SK-MEL-5 (cell line): ENCODE measurements around the gene HINT2. TPM values are rescaled to one million over a fixed set of nuclear protein-coding genes. Genes with fewer than 3 reads are reported as not detected.

ENCODE experiments used
- DNase-seq: peaks from one replicate; pipeline ENCODE4 v3.0.0-alpha.2; 2016; ENCODE audit warnings: low read depth, low spot score
- in situ Hi-C: cut with HindIII; loops from 2 replicates; pipeline ENCODE4 v1.10.0; 2016; ENCODE audit warnings: low sequenced_read_pairs, high pct_unique_total_duplicates, low pct_unique_long_range_greater_than_20kb
- polyA plus RNA-seq, 2 experiments: library from polyadenylated mRNA; depleted of rRNA; stranded (reverse); fragments of >200 nt; gene quantifications; 2 replicates each; pipeline ENCODE4 v1.2.3, GENCODE V29; 2015
- total RNA-seq: library from RNA; depleted of rRNA; stranded (reverse); fragments of >200 nt; shearing (Covaris generic); gene quantifications from 2 replicates; pipeline ENCODE4 v1.2.3, GENCODE V29; 2014; rRNA removed

HINT2 gene
- total RNA-seq, result 19.7 and 26.2 TPM in 2 replicates
- 16.9 and 33.3 TPM in 2 replicates for polyA plus RNA-seq (2015; cell fraction: cytosol; rRNA removed)
- 16.7 and 20.0 TPM in 2 replicates for polyA plus RNA-seq (2015; cell fraction: nucleus; rRNA removed)

- in situ Hi-C loops, result no loop called here
- peak; percentile 98 for DNase-seq
Observed at GRCh38 chr9:35814841-35815543, at the start of gene HINT2. Gene HINT2 (minus strand): TSS chr9:35815042. CDS start chr9:35814979, 63 bp downstream.

- in situ Hi-C loops, result no loop called here
Observed at GRCh38 chr9:35863583-35863982, 48.7 kb upstream of the HINT2 start.

GRCh38 chr9:35862328-35862727, 47.5 kb upstream of the HINT2 start:
- DNase-seq, result no peak
- in situ Hi-C loops, result no loop called here

More at GRCh38 chr9:35863583-35863982, 48.7 kb upstream of the HINT2 start:
- DNase-seq, result no peak

DNA sequence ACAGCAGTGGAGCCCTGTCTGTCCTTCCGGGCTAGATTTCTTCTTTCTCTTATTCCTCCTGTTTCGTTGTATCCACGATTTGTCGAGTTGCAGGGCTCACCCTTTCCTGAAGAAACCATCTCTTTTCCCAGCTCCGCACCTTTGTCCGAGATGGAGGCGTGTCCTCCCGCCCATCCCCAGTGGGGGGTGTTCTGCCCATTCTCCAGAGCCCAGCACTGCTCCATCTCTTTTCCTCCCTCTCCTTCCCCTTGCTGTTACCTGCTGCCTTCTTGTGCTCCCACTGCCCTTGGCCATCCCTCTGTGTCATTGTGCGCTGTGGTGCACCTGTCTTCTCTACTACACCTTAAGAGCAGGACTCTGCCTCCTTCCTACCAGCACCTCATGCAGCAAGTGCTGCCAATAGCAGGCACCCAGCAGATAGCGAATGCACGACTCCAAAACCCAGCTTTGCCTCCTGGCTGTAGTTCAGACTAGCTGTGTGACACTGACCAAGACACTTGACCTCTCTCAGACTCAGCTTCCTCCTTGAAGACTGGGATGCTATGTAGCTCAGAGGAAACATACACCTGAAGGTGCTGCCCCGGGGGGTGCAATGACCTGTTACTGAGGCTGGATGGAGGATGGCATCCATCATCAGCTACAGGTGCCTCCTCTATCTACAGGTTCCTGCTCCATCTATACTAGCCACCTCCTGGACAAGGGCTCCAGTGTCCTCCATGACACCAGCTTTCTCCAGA, 46.5 kb upstream of the HINT2 start:
- no peak for DNase-seq
- in situ Hi-C loops, result no loop called here

DNA sequence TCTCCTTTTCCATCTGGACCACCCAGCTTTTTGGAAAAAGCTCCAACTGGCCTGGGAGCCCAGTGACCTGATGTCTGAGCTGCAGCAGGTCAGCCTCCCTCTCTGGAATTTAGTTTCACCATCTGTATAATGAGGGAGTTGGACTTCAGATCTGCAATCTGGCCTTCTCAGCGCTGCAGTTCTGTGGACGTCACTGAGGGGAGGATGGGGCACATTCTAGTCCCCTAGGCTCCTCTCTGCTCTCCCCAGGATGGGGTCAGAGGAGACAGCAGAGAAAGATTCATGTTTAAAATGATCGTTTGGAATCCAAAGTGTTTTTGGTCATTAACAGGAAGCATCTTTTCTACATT, 45.1 kb upstream of the HINT2 start:
- in situ Hi-C loops, result no loop called here
- no peak for DNase-seq

DNA sequence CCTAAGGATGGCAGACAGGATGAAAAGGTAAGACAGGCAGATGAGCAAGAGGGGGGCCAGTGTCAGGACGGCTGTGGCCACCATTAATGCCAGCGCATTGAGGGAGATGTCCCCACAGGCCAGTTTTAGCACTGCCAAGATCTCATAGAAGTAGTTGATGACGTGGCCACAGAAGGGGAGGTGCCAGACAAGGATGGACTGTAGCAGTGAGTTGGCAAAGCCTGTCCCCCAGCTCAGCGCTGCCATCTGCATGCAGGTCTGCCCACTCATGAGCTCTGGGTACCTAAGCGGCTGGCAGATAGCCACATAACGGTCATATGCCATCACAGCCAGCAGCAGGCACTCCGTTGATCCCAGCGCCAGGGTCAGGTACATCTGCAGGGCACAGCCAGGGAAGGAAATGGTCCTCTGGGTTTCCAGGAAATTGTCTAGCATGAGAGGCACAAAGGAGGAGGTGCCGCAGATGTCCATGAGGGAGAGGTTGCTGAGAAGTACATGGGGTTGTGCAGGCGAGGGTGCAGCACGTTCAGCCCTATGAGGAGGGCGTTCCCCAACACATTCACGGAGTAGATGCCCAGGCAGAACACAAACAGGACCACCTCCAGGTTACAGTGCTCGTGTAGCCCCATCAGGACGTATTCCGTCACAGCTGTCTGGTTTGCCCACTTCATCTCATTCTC, 44.6 kb upstream of the HINT2 start:
- in situ Hi-C loops, result no loop called here

DNA sequence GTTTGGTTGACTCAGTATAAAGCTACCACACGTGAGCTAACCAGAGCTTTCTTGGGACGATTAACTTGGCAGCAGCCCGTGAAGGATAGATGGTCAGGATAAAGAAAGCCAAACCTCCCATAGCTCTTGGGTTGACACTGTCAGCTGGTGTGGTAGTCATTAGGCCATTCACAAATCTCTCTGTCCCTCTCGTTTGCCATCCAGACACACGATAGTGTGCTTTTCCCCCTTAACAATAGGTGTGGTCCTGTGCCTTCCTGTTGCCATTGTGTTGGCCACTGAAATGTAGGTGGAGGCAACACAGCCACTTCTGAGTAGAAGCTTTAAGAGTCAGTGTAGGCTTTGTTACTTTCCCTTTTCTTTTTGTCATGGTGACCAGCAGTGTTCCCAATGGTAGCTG, 43.6 kb upstream of the HINT2 start:
- no peak for DNase-seq
- in situ Hi-C loops, result no loop called here

More for the DNA sequence above, 44.6 kb upstream of the HINT2 start:
- peak; percentile 21 for DNase-seq

- DNase-seq, result no peak
- in situ Hi-C loops, result no loop called here
Observed at GRCh38 chr9:35856882-35857281, 42.0 kb upstream of the HINT2 start.

GRCh38 chr9:35856206-35856605, 41.4 kb upstream of the HINT2 start:
- no peak for DNase-seq
- in situ Hi-C loops, result no loop called here

DNA sequence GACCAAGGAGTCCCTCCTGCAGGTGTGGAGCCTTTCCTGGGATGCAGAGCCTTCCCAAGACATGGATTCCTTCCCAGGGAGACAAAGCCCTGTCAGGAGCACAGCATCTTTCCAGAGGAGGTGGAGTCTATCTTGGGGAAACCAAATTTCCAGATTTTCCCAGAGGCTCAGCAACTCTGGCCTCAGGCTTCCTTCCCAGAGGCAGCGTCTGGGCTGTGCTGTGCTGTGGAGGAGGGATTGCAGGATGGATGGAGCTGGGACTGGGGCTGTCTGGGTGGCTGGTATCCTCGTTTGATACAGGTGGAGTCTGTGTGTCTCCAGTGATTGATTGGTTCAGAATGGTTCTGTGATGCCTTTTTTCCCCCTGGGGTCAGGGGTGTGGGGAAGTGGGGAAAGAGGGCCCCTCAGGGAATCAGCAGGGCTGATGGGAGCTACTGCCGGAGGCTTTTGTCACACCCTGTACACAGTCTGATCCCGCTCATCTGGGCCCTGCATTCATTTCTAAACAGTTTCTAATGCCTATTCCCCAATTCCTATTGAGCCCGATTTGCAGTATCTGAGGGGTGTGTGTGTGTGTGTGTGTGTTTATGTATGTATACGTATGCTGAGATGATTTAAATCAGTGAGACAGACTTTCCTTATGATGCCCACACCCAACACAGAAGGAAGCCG, 39.4 kb upstream of the HINT2 start:
- DNase-seq, result no peak
- in situ Hi-C loops, result no loop called here

- DNase-seq, result no peak
- in situ Hi-C loops, result no loop called here
Observed at GRCh38 chr9:35852876-35853865, 38.3 kb upstream of the HINT2 start.

DNA sequence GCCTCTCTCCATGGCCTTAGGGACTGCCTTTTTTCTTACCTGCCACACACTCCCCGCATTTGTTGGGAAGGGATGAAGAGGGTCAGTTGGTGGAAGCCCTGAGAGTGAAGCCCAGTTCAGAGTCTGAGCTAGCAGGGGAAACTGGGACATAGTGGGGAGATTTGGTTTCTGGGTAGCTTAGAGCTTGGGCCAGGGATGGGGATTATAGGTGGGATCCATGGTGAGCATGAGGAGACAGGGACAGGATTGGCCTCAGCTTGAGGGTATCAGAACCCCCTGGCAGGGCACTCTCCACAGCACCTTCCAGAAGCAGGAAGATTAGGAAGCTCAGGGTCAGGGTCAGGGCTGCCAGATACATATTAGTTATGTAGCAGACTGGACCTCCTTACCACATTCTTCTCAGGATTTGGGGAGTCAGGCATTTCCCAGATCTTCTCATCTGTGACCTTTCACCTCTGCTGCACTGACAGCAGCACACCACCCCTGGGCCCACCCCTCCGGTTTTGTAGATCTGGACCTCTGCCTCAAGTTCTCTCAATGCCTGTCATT, 37.5 kb upstream of the HINT2 start:
- in situ Hi-C loops, result no loop called here
- no peak for DNase-seq

GRCh38 chr9:35847792-35848572, 33.1 kb upstream of the HINT2 start:
- DNase-seq, result no peak
- in situ Hi-C loops, result no loop called here

GRCh38 chr9:35845824-35846771, 31.3 kb upstream of the HINT2 start:
- in situ Hi-C loops, result no loop called here
- DNase-seq, result no peak
